H1 (cell line): Measurements from ENCODE around the gene HS6ST1. TPM values are rescaled to one million over a fixed set of nuclear protein-coding genes. Genes with fewer than 3 reads are reported as not detected.
A peak's percentile ranks its signal among the peaks of the same experiment; 100 is the strongest.

ENCODE experiments used
- CTCF ChIA-PET: fragments of 300-600 bp; sonication (Branson Sonifier 250); formaldehyde crosslinking; loops from one replicate; lab custom pipeline; 2021; ENCODE audit not compliant: partially characterized antibody; lab: Charles Lee
- POLR2A ChIA-PET: fragments of 300-600 bp; sonication (Branson Sonifier 250); formaldehyde crosslinking; loops from one replicate; lab custom pipeline; 2021; ENCODE audit warnings: inconsistent platforms; ENCODE audit not compliant: partially characterized antibody; lab: Charles Lee
- DNase-seq, 2 experiments: peaks; one replicate each; pipeline versions ENCODE4 v3.0.0 to v3.0.0-alpha.2; 2010 to 2022; ENCODE audit warnings: low spot score in 2 of 2, low read depth in 1 of 2, mixed read lengths in 1 of 2
- FAIRE-seq: peaks from 2 replicates; lab custom pipeline; 2011; peaks lifted over from hg19 to GRCh38; lab: Jason Lieb, UNC
- H2AFZ ChIP-seq: 2 replicates; pipeline ENCODE4 v1.8.1; 2012; ENCODE audit warnings: low read length, inconsistent platforms
- H2AK5ac ChIP-seq: 2 replicates; pipeline ENCODE4 v1.6.1; 2013; ENCODE audit warnings: low read depth, low read length
- H2BK120ac ChIP-seq: replicated peaks from 2 replicates; pipeline ENCODE3; 2013; ENCODE audit warnings: low read depth, low read length, inconsistent platforms
- H2BK12ac ChIP-seq: 2 replicates; pipeline ENCODE4 v1.6.1; 2013; ENCODE audit warnings: low read depth, low read length
- H2BK15ac ChIP-seq: 2 replicates; pipeline ENCODE4 v1.6.1; 2013; ENCODE audit warnings: low read length
- H2BK20ac ChIP-seq: 2 replicates; pipeline ENCODE4 v1.6.1; 2013; ENCODE audit warnings: low read length
- H2BK5ac ChIP-seq: 2 replicates; pipeline ENCODE4 v1.6.1; 2013; ENCODE audit warnings: low read depth, low read length
- H3K14ac ChIP-seq: 2 replicates; pipeline ENCODE4 v1.6.1; 2013; ENCODE audit warnings: inconsistent platforms; ENCODE audit not compliant: insufficient read length
- H3K18ac ChIP-seq: 2 replicates; pipeline ENCODE4 v1.6.1; 2013; ENCODE audit warnings: low read length; ENCODE audit errors: extremely low read depth
- H3K23ac ChIP-seq: 2 replicates; pipeline ENCODE4 v1.6.1; 2013; ENCODE audit warnings: inconsistent platforms; ENCODE audit not compliant: insufficient read length
- H3K23me2 ChIP-seq: 2 replicates; pipeline ENCODE4 v1.6.1; 2013; ENCODE audit warnings: low read depth, low read length
- H3K27ac ChIP-seq: 2 replicates; pipeline ENCODE4 v1.6.1; 2011; ENCODE audit warnings: low read depth, low read length, inconsistent platforms
- H3K27me3 ChIP-seq, 4 experiments: replicated peaks in 1 of 4; 1 replicate in 1 of 4; 2 replicates in 3 of 4; pipeline versions ENCODE4 v1.6.1 to v1.8.1; 2011 to 2013; ENCODE audit warnings: low read length in 3 of 4, mild to moderate bottlenecking in 3 of 4, inconsistent platforms in 2 of 4, mixed read lengths in 2 of 4, moderate library complexity in 1 of 4; ENCODE audit not compliant: control insufficient read depth in 3 of 4, insufficient read depth in 3 of 4; ENCODE audit errors: extremely low read depth in 1 of 4
- H3K36me3 ChIP-seq, 4 experiments: 2 replicates each; pipeline versions ENCODE4 v1.6.1 to v1.8.1; 2011 to 2013; ENCODE audit warnings: mild to moderate bottlenecking in 4 of 4, low read length in 3 of 4, moderate library complexity in 2 of 4, control low read depth in 1 of 4, inconsistent platforms in 1 of 4; ENCODE audit not compliant: insufficient read depth in 4 of 4, control insufficient read depth in 2 of 4
- H3K4ac ChIP-seq: replicated peaks from 2 replicates; pipeline ENCODE3; 2013; ENCODE audit warnings: low read length, low read depth, mixed read lengths, inconsistent platforms; ENCODE audit not compliant: insufficient read length
- H3K4me1 ChIP-seq, 4 experiments: replicated peaks in 1 of 4; 1 replicate in 1 of 4; 2 replicates in 3 of 4; pipeline versions ENCODE4 v1.6.1 to v1.8.1; 2011 to 2013; ENCODE audit warnings: low read length in 3 of 4, inconsistent platforms in 2 of 4, mixed read lengths in 1 of 4; ENCODE audit not compliant: insufficient read depth in 4 of 4, control insufficient read depth in 3 of 4
- H3K4me2 ChIP-seq, 2 experiments: 2 replicates each; pipeline versions ENCODE4 v1.6.1 to v1.8.1; 2011 to 2013; ENCODE audit warnings: low read depth in 2 of 2, low read length in 2 of 2, control low read depth in 1 of 2, inconsistent platforms in 1 of 2, mild to moderate bottlenecking in 1 of 2; ENCODE audit not compliant: insufficient read depth in 1 of 2
- H3K4me3 ChIP-seq, 4 experiments: fragments of 200-600, 300-600 bp in 1 of 4; sonication (generic), shearing (Covaris generic), sonication (Bioruptor Twin) in 1 of 4; 2 replicates each; pipeline versions ENCODE4 v1.5.1 to v1.8.1; 2011 to 2016; ENCODE audit warnings: low read length in 4 of 4, low read depth in 3 of 4, control low read depth in 2 of 4, inconsistent platforms in 2 of 4, mild to moderate bottlenecking in 2 of 4, mixed read lengths in 1 of 4, moderate library complexity in 1 of 4; ENCODE audit not compliant: insufficient read depth in 2 of 4; ENCODE audit errors: extremely low read depth in 1 of 4
- H3K56ac ChIP-seq: replicated peaks from 2 replicates; pipeline ENCODE3; 2013; ENCODE audit warnings: low read depth, mild to moderate bottlenecking, mixed read lengths, low read length, inconsistent platforms; ENCODE audit not compliant: insufficient read length
- H3K79me1 ChIP-seq: 2 replicates; pipeline ENCODE4 v1.6.1; 2013; ENCODE audit warnings: low read depth, low read length, control low read depth
- H3K79me2 ChIP-seq, 2 experiments: 2 replicates each; pipeline versions ENCODE4 v1.6.1 to v1.8.1; 2012 to 2013; ENCODE audit warnings: low read length in 2 of 2, mild to moderate bottlenecking in 2 of 2, inconsistent platforms in 1 of 2; ENCODE audit not compliant: insufficient read depth in 2 of 2, control insufficient read depth in 1 of 2
- H3K9ac ChIP-seq, 4 experiments: replicated peaks in 1 of 4; 1 replicate in 1 of 4; 2 replicates in 3 of 4; pipeline versions ENCODE4 v1.6.1 to v1.8.1; 2011 to 2013; ENCODE audit warnings: low read depth in 3 of 4, low read length in 3 of 4, control low read depth in 2 of 4, mild to moderate bottlenecking in 2 of 4, moderate library complexity in 2 of 4, inconsistent platforms in 1 of 4; ENCODE audit errors: extremely low read depth in 1 of 4
- H3K9me3 ChIP-seq, 2 experiments: 2 replicates each; pipeline versions ENCODE4 v1.6.1 to v1.8.1; 2012 to 2013; ENCODE audit warnings: mild to moderate bottlenecking in 2 of 2, moderate library complexity in 2 of 2, control low read depth in 1 of 2, inconsistent platforms in 1 of 2, low read depth in 1 of 2, low read length in 1 of 2, mixed read lengths in 1 of 2; ENCODE audit not compliant: insufficient read depth in 2 of 2
- H4K20me1 ChIP-seq, 2 experiments: replicated peaks in 1 of 2; 2 replicates each; pipeline versions ENCODE3 to v1.8.1; 2011 to 2013; ENCODE audit warnings: inconsistent platforms in 2 of 2, low read length in 2 of 2, mild to moderate bottlenecking in 1 of 2; ENCODE audit not compliant: insufficient read depth in 2 of 2, control insufficient read depth in 1 of 2
- H4K5ac ChIP-seq: 2 replicates; pipeline ENCODE4 v1.6.1; 2013; ENCODE audit warnings: low read length, low read depth, mixed read lengths, inconsistent platforms; ENCODE audit not compliant: insufficient read length
- H4K8ac ChIP-seq: 2 replicates; pipeline ENCODE4 v1.8.0; 2013; ENCODE audit warnings: mild to moderate bottlenecking, moderate library complexity, low read length, inconsistent platforms; ENCODE audit not compliant: insufficient read depth; ENCODE audit errors: extremely low read depth
- H4K91ac ChIP-seq: replicated peaks from 2 replicates; pipeline ENCODE3; 2013; ENCODE audit warnings: low read length, mixed read lengths, inconsistent platforms; ENCODE audit not compliant: insufficient read length
- CEBPB ChIP-seq: IDR thresholded peaks from 2 replicates; pipeline ENCODE4 v1.6.1; 2012; ENCODE audit warnings: low read depth, low read length
- E2F6 ChIP-seq: IDR thresholded peaks from 2 replicates; pipeline ENCODE4 v1.6.1; 2012; ENCODE audit warnings: inconsistent platforms
- POU5F1 ChIP-seq: IDR thresholded peaks from 2 replicates; pipeline ENCODE4 v1.6.1; 2011; ENCODE audit warnings: low read depth, mild to moderate bottlenecking, low read length, moderate library complexity
- RAD21 ChIP-seq, 2 experiments: IDR thresholded peaks in 1 of 2; conservative IDR thresholded peaks in 1 of 2; 2 replicates each; pipeline ENCODE4 v1.6.1; 2011; ENCODE audit warnings: low read depth in 2 of 2, low read length in 2 of 2, improper control_type of control experiment in 1 of 2, inconsistent platforms in 1 of 2, mild to moderate bottlenecking in 1 of 2, moderate library complexity in 1 of 2
- SRF ChIP-seq: IDR thresholded peaks from 2 replicates; pipeline ENCODE4 v1.6.1; 2011; ENCODE audit warnings: mild to moderate bottlenecking, low read depth, low read length, moderate library complexity
- SUZ12 ChIP-seq: fragments of 200-600 bp; sonication (generic); IDR thresholded peaks from 2 replicates; pipeline ENCODE4 v1.6.1; 2012; ENCODE audit warnings: mild to moderate bottlenecking, inconsistent platforms, low read length, moderate library complexity, mixed read lengths
- YY1 ChIP-seq: IDR thresholded peaks from 2 replicates; pipeline ENCODE4 v1.6.1; 2011; ENCODE audit warnings: low read depth, mild to moderate bottlenecking, low read length
- WGBS, 2 experiments: shearing (Covaris generic) in 1 of 2; methylation state at CpG; one replicate each; pipeline versions ENCODE4 v1.1.6 to v1.1.7; 2013 to 2015; ENCODE audit warnings: low lambda C conversion rate in 2 of 2, mixed read lengths in 2 of 2, inconsistent platforms in 1 of 2, low coverage in 1 of 2, missing lambda C conversion rate in 1 of 2; ENCODE audit not compliant: insufficient replicate concordance in 2 of 2, insufficient coverage in 1 of 2, insufficient read length in 1 of 2; ENCODE audit errors: extremely low coverage in 1 of 2, missing lambda C conversion rate in 1 of 2; 5-methylcytosine and 5-hydroxymethylcytosine counted together
- polyA plus RNA-seq, 7 experiments: library from polyadenylated mRNA; depleted of rRNA in 3 of 7; stranded (reverse) in 5 of 7; unstranded in 2 of 7; fragments of >200 nt in 5 of 7; fragments of 200-250 nt in 2 of 7; gene quantifications; 1 replicate in 5 of 7; 2 replicates in 1 of 7; 4 replicates in 1 of 7; pipeline versions ENCODE4 v1.2.1 to v1.2.3, GENCODE V29; 2011 to 2013; ENCODE audit warnings: missing spikeins in 2 of 7, mixed read lengths in 2 of 7
- total RNA-seq: library from RNA; stranded (reverse); fragmentation: NEBNext Ultra II Directional; extraction: Animal tissue kit (Norgen Biotek cat#: 25700); gene quantifications from 2 replicates; pipeline ENCODE4 v1.2.1, GENCODE V29; 2021

HS6ST1 gene
- total and polyA plus RNA-seq, 2 of the 8 experiments (the other 6 are each of a cell fraction or from before 2014, with no cell fraction given): 37.4 to 74.6 TPM

- no peak overlapping the region for H2AK5ac ChIP-seq
- H3K4me3 ChIP-seq: no peak overlapping the region
- H2BK12ac ChIP-seq: no peak overlapping the region
- H3K23me2 ChIP-seq: no peaks in the 10 kb centered on the region
- no peak overlapping the region for H3K56ac ChIP-seq
- no peak overlapping the region for H4K91ac ChIP-seq
- no peak overlapping the region for H3K27ac ChIP-seq
- CTCF ChIA-PET: interaction anchor here (0.7 to 2.6 kb wide), 8 partner anchors 10 to 104 kb away, joined by 3 to 16 read pairs (median 4); no protein-coding TSS in a partner anchor
- no peak overlapping the region for H3K14ac ChIP-seq
- peak overlapping the region; percentile 4; the same call in 1 of the 2 replicates for H4K8ac ChIP-seq
- 84% methylated on average over 7 of the region's 8 CpGs; no CpG with 5 or more reads in 1 of the 2 experiments for WGBS, 2 experiments
- no peaks in the 10 kb centered on the region for H3K27me3 ChIP-seq
- POLR2A ChIA-PET: interaction anchor here (1.0 to 1.4 kb wide), 2 partner anchors 13 to 34 kb away, joined by 3 read pairs; no protein-coding TSS in a partner anchor
- no peak overlapping the region for H2BK20ac ChIP-seq
- H3K79me2 ChIP-seq: peaks cover 0 to 74% of the 10 kb centered on the region in 2 experiments; a peak in 2 of 4 replicates
- H3K23ac ChIP-seq: no peak overlapping the region
- H3K4ac ChIP-seq: no peak overlapping the region
- no peak for DNase-seq
- H3K36me3 ChIP-seq: peaks cover 0 to 4% (median 1%) of the 10 kb centered on the region in 4 experiments; a peak in 3 of 8 replicates
- H2BK5ac ChIP-seq: peak overlapping the region; percentile 52
- H2BK120ac ChIP-seq: no peak overlapping the region
- no peak overlapping the region for H3K4me2 ChIP-seq
- H3K9me3 ChIP-seq: no peaks in the 10 kb centered on the region
- no peak overlapping the region for H2BK15ac ChIP-seq
- peaks cover 0 to 28% (median 16%) of the 10 kb centered on the region in 4 experiments; a peak in 5 of 7 replicates for H3K4me1 ChIP-seq
- H3K9ac ChIP-seq: no peak overlapping the region
- no peak overlapping the region for H3K18ac ChIP-seq
- FAIRE-seq: no peak
- peaks cover 43 to 65% of the 10 kb centered on the region in 2 experiments for H4K20me1 ChIP-seq
- peaks cover 42% of the 10 kb centered on the region for H3K79me1 ChIP-seq
- no peak overlapping the region for H4K5ac ChIP-seq
- H2AFZ ChIP-seq: no peak overlapping the region
- TF ChIP-seq SRF (no peak), POU5F1 (no peak), YY1 (no peak), RAD21 (IDR thresholded peaks at IDR 0.05 in 1 of 2, conservative IDR thresholded peaks at IDR 0.05 in 1 of 2; ENCODE audit: low read depth in 2 of 2, low read length in 2 of 2) (no peak), CEBPB (no peak), SUZ12 (no peak), E2F6 (no peak)
These were observed 35.5 kb downstream of the HS6ST1 start for GRCh38 chr2:128282976-128283810.
